Subcutaneous adipose tissue (tissue), 4 donors: ENCODE results near the gene ETDA. TPM values are rescaled to one million over a fixed set of nuclear protein-coding genes. Genes with fewer than 3 reads are reported as not detected.
"Not testable (repeated sequence)": the region's sequence is repeated elsewhere in the genome, so short reads cannot be mapped to it uniquely, and the experiment has no call there.

Source experiments
- CTCF ChIP-seq: fragments of 450-650 bp; IDR thresholded peaks from one replicate; pipeline ENCODE4 v1.5.1; 2016; ENCODE audit warnings: low read depth, mild to moderate bottlenecking, control low read depth, antibody characterized with exemption, moderate library complexity
- total RNA-seq, 4 donors: library from RNA; depleted of rRNA; stranded (reverse); fragments of >200 nt; gene quantifications; one replicate each; pipeline ENCODE4 v1.1.0, GENCODE V29; 2016

The ETDA gene
- total RNA-seq, result not detected

GRCh38 chrX:135252011-135252518 is at the start of gene ETDA:
Gene ETDA, plus strand, starts transcription at chrX:135252061. Its CDS starts 1,216 bp downstream, at chrX:135253277.
- not testable (repeated sequence) for TF ChIP-seq CTCF

GRCh38 chrX:135213200-135213844 is 38.5 kb upstream of the ETDA start:
- no peak for TF ChIP-seq CTCF

GRCh38 chrX:135256923-135257322 is 5.1 kb downstream of the ETDA start:
- no peak for TF ChIP-seq CTCF

- TF ChIP-seq CTCF, result no peak
Measured at GRCh38 chrX:135257469-135257868, 5.6 kb downstream of the ETDA start.

- TF ChIP-seq CTCF, result no peak
Measured at GRCh38 chrX:135264206-135264605, 12.3 kb downstream of the ETDA start.

- no peak for TF ChIP-seq CTCF
Measured at GRCh38 chrX:135273162-135273561, 21.3 kb downstream of the ETDA start.

GRCh38 chrX:135275973-135276372 is 24.1 kb downstream of the ETDA start:
- no peak for TF ChIP-seq CTCF
